ENCODE measurements around the gene PRIMA1. TPM values are rescaled to one million over a fixed set of nuclear protein-coding genes. Genes with fewer than 3 reads are reported as not detected.
A peak's percentile ranks its signal among the peaks of the same experiment; 100 is the strongest.

The PRIMA1 gene
- total RNA-seq, 1 donor from 2014 or later, result 2.0 TPM

DNA sequence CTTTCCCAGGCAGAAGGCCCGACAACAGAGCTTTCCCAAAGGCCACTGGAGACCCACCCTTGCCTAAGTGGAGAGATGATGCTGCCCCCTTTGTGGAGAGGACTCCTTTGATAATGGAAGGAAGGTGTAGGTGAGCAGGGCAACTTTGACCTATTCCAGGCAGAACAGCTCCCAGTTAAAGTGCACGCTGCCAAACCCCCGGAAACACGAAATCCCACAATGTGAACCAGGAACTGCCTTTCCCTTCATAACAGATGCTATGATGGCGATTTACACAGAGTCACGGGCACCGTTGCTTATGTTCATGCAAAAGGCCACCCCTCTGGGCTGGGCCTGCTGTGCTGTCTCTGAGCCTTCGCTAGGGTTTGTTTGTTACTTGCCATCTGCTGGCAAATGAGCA, 34.6 kb downstream of the PRIMA1 start:
- no peak for DNase-seq (ENCODE audit: low read depth, low spot score)
- no peaks in the 10 kb centered on the region for H3K36me3 Mint-ChIP-seq (ENCODE audit: low read depth)
- H3K27me3 Mint-ChIP-seq (ENCODE audit: low read depth), result no peaks in the 10 kb centered on the region
- H3K4me1 Mint-ChIP-seq, result peaks cover 23% of the 10 kb centered on the region
- H3K9me3 Mint-ChIP-seq, result no peaks in the 10 kb centered on the region
- no peak overlapping the region for H3K4me3 Mint-ChIP-seq
- TF ChIP-seq, protein P1, sequence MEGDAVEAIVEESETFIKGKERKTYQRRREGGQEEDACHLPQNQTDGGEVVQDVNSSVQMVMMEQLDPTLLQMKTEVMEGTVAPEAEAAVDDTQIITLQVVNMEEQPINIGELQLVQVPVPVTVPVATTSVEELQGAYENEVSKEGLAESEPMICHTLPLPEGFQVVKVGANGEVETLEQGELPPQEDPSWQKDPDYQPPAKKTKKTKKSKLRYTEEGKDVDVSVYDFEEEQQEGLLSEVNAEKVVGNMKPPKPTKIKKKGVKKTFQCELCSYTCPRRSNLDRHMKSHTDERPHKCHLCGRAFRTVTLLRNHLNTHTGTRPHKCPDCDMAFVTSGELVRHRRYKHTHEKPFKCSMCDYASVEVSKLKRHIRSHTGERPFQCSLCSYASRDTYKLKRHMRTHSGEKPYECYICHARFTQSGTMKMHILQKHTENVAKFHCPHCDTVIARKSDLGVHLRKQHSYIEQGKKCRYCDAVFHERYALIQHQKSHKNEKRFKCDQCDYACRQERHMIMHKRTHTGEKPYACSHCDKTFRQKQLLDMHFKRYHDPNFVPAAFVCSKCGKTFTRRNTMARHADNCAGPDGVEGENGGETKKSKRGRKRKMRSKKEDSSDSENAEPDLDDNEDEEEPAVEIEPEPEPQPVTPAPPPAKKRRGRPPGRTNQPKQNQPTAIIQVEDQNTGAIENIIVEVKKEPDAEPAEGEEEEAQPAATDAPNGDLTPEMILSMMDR (conservative IDR thresholded peaks at IDR 0.05), result no peak
- no peak overlapping the region for H3K27ac Mint-ChIP-seq (ENCODE audit: unreplicated experiment)

DNA sequence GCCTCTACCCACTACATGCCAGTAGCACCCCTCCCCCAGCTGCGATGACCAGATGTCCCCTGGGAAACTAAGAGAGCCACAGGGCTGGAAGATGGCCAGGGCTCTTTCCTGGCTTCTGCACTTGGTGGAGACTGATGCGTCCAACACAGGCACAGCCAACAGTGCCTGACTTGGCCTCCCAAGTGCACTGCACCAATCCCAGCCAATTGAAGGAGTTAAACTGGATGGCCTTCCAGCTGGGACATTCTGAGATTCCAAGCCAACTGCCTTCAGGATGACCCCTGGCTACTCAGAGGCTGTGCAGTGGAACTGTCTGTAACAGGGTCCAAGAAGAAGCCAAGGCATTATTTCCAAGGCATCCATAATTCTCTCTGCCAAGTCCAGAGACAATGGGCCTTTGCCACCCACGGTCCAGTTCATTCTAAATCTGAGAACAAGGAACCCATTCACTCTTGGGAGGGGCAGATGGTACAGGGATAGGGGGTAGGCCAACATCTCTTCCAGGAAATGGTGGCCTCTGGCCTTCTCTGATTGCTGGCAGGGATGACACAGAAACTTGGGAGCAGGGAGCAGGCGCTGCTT, 35.2 kb downstream of the PRIMA1 start:
- Mint-ChIP-seq H3K27me3 (ENCODE audit: low read depth) (no peaks in the 10 kb centered on the region), H3K4me1 (peaks cover 27% of the 10 kb centered on the region), H3K9me3 (no peaks in the 10 kb centered on the region), H3K4me3 (no peak overlapping the region), H3K27ac (ENCODE audit: unreplicated experiment) (no peak overlapping the region), H3K36me3 (ENCODE audit: low read depth) (no peaks in the 10 kb centered on the region)
- TF ChIP-seq, protein P1 (conservative IDR thresholded peaks at IDR 0.05), result no peak
- DNase-seq (ENCODE audit: low read depth, low spot score), result no peak

DNA sequence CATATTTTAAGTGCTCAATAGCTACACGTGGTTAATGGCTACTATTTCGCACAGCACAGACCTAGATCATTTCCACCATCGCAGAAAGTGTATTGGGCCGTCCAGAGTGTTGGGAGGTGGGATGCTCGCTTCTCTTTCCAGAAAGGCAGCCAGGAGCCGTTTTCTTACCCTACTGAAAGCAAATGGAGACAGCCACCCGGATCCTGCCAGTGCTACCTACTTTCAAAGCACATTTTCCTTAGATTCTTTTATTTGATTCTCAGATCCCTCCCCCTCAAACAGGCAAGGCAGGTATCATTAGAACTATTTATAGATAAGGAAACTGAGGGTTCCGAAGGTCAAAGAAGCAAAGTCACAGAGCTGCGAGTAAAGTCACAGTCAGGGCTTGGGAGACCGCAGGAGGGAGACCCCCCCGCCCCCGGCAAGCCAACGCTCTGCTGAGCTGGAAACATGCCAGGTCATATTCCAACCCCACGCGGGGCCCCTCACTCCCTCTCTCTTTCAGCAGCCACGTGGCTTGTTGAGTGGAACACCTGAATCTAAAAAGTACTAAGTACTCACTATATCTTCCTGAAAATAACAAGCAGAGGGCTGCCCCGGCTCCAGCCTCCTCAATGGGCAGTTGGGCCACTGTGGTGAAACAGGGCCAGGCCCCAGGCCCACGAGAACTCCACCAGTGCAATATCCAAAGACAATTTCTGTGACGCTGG, 36.2 kb downstream of the PRIMA1 start:
- H3K4me3 Mint-ChIP-seq, result no peak overlapping the region
- H3K36me3 Mint-ChIP-seq (ENCODE audit: low read depth), result no peaks in the 10 kb centered on the region
- H3K27me3 Mint-ChIP-seq (ENCODE audit: low read depth), result no peaks in the 10 kb centered on the region
- TF ChIP-seq, protein P1 (conservative IDR thresholded peaks at IDR 0.05), result no peak
- peak overlapping the region; percentile 62 for H3K27ac Mint-ChIP-seq (ENCODE audit: unreplicated experiment)
- no peak for DNase-seq (ENCODE audit: low read depth, low spot score)
- H3K4me1 Mint-ChIP-seq, result peaks cover 37% of the 10 kb centered on the region
- no peaks in the 10 kb centered on the region for H3K9me3 Mint-ChIP-seq

DNA sequence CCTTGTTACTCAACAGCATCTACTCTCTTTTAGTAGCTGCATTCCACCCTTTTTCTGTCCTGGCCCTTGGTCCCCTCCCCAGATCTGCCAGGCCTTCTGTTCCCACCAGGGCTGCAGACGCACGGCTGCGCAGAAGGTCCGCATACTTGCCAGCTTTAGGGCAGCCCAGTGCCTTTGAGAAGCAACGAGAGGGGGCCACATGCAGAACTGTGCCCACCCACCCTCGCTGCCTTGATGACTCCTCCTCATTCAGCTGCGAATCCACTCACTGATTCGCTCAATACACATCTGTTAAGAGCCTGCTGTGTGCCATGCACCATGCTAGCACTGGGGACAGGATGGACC, 39.2 kb downstream of the PRIMA1 start:
- Mint-ChIP-seq H3K4me1 (peaks cover 54% of the 10 kb centered on the region), H3K27ac (ENCODE audit: unreplicated experiment) (peak overlapping the region; percentile 7), H3K9me3 (no peaks in the 10 kb centered on the region), H3K36me3 (ENCODE audit: low read depth) (no peaks in the 10 kb centered on the region), H3K27me3 (ENCODE audit: low read depth) (no peaks in the 10 kb centered on the region), H3K4me3 (peak overlapping the region; percentile 39)
- TF ChIP-seq, protein P1 (conservative IDR thresholded peaks at IDR 0.05), result no peak
- no peak for DNase-seq (ENCODE audit: low read depth, low spot score)

DNA sequence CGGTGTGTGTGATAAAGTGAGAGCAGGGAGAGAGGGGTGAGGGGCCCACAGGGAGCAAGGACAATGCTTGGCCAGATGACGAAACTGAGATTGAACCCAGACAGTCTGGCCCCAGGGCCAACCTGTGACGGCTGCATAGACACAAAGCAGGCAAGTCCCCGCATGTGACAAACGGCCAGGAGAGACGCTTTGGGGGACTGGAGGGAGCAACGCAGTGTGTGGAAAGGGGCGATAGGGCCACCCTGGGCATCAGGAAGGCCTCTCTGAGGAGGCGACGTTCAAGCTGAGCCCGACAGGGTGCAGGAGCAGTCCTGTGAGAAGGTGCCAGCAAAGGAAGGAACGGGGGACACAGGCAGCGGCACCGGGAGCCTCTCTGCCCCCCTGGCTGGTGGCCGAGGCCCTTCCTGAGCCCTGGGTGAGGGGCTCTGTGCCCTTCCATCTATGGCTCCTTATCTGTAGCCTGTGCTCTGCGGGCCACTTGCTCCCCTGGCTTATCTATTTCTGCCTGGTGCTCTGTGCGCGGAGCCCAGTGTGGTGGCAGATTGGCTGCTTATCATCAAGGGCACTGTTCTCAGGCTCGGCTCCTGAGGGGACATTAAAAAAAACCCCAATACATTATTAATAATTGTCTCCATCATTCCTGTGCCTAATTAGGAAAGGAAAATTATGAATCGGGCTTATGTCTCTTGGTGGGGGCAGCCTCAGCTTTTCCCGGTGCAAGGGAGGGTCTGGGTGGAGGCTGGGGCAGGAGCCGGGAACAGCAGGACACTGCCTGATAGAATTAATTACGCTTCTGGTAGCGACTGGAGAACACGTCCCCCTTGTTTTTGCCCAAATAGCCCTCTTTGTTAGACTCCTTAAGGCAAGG, 39.8 kb downstream of the PRIMA1 start:
- TF ChIP-seq, protein P1 (conservative IDR thresholded peaks at IDR 0.05), result no peak

More for the DNA sequence above, 39.8 kb downstream of the PRIMA1 start:
- H3K4me3 Mint-ChIP-seq, result peak overlapping the region; percentile 39
- H3K27ac Mint-ChIP-seq (ENCODE audit: unreplicated experiment), result peak overlapping the region; percentile 94
- no peaks in the 10 kb centered on the region for H3K9me3 Mint-ChIP-seq
- no peak for DNase-seq (ENCODE audit: low read depth, low spot score)
- peaks cover 55% of the 10 kb centered on the region for H3K4me1 Mint-ChIP-seq
- no peaks in the 10 kb centered on the region for H3K27me3 Mint-ChIP-seq (ENCODE audit: low read depth)
- H3K36me3 Mint-ChIP-seq (ENCODE audit: low read depth), result no peaks in the 10 kb centered on the region
